Spleen (tissue), 11 donors: ENCODE measurements around the gene CYP2C18. TPM values are rescaled to one million over a fixed set of nuclear protein-coding genes. Genes with fewer than 3 reads are reported as not detected.

Experiments
- DNase-seq: peaks from one replicate; pipeline ENCODE4 v3.0.0-alpha.2; 2020
- H3K27ac ChIP-seq, 8 donors: fragments of 200-600 bp; sonication (generic) in 7 of 8; 1 replicate in 4 of 8; 2 replicates in 4 of 8; pipeline versions ENCODE4 v1.5.0 to v1.8.0; 2016 to 2021; ENCODE audit warnings: inconsistent platforms in 4 of 8, mild to moderate bottlenecking in 4 of 8, moderate library complexity in 1 of 8
- H3K27me3 ChIP-seq, 7 donors: fragments of 200-600 bp; sonication (generic) in 6 of 7; replicated peaks in 1 of 7; 1 replicate in 4 of 7; 2 replicates in 3 of 7; pipeline versions ENCODE4 v1.5.0 to v1.8.0; 2016 to 2021; ENCODE audit warnings: inconsistent platforms in 3 of 7, mild to moderate bottlenecking in 1 of 7
- H3K36me3 ChIP-seq, 6 donors: fragments of 200-600 bp; sonication (generic) in 5 of 6; 1 replicate in 4 of 6; 2 replicates in 2 of 6; pipeline versions ENCODE4 v1.5.0 to v1.8.0; 2016 to 2021; ENCODE audit warnings: inconsistent platforms in 2 of 6
- H3K4me1 ChIP-seq, 6 donors: fragments of 200-600 bp; sonication (generic) in 5 of 6; 1 replicate in 3 of 6; 2 replicates in 3 of 6; pipeline versions ENCODE4 v1.5.0 to v1.8.0; 2016 to 2021; ENCODE audit warnings: inconsistent platforms in 3 of 6
- H3K4me3 ChIP-seq, 8 donors: fragments of 200-600 bp; sonication (generic) in 7 of 8; 1 replicate in 4 of 8; 2 replicates in 4 of 8; pipeline versions ENCODE4 v1.5.0 to v1.8.0; 2016 to 2021; ENCODE audit warnings: inconsistent platforms in 4 of 8, mild to moderate bottlenecking in 4 of 8, moderate library complexity in 2 of 8
- H3K9me3 ChIP-seq, 8 donors: fragments of 200-600 bp; sonication (generic) in 7 of 8; 1 replicate in 4 of 8; 2 replicates in 4 of 8; pipeline versions ENCODE4 v1.5.0 to v1.8.0; 2016 to 2021; ENCODE audit warnings: inconsistent platforms in 4 of 8
- POLR2A ChIP-seq, 3 donors: fragments of 450-650 bp; IDR thresholded peaks; one replicate each; pipeline ENCODE4 v1.5.1; 2017; ENCODE audit warnings: antibody characterized with exemption in 3 of 3, mild to moderate bottlenecking in 1 of 3
- POLR2AphosphoS5 ChIP-seq, 3 donors: sonication (generic); formaldehyde crosslinking; IDR thresholded peaks; one replicate each; pipeline ENCODE4 v1.5.1; 2017; ENCODE audit warnings: antibody characterized with exemption in 3 of 3
- WGBS, 5 donors: extraction: QIAGEN DNeasy Blood & Tissue Kit in 3 of 5; methylation state at CpG; one replicate each; pipeline versions ENCODE4 v1.1.5 to v1.1.7; 2013 to 2018; 5-methylcytosine and 5-hydroxymethylcytosine counted together
- intact Hi-C: fragments of 100-400 bp; cut with DNase I; formaldehyde crosslinking; loops from one replicate; pipeline ENCODE4 v1.15.0; 2023; ENCODE audit warnings: low total_unique reads
- polyA plus RNA-seq, 3 donors: library from polyadenylated mRNA; stranded (reverse); fragments of 200-250 nt; gene quantifications; one replicate each; pipeline ENCODE4 v1.2.1, GENCODE V29; 2013
- total RNA-seq, 7 donors: library from RNA; depleted of rRNA in 3 of 7; stranded (reverse); fragments of >200 nt in 3 of 7; fragmentation: NEBNext Ultra II Directional in 4 of 7; extraction: Animal tissue kit (Norgen Biotek cat#: 25700) in 4 of 7; gene quantifications; one replicate each; pipeline versions ENCODE4 v1.1.0 to v1.2.1, GENCODE V29; 2016 to 2021
- TF ChIP-seq, protein P1 (sequence below), 11 experiments: fragments of 200-600 bp in 7 of 11; fragments of 450-650 bp in 4 of 11; sonication (generic) in 4 of 11; IDR thresholded peaks in 8 of 11; conservative IDR thresholded peaks in 3 of 11; 1 replicate in 7 of 11; 2 replicates in 4 of 11; pipeline versions ENCODE4 v1.4.0 to v1.8.0; 2016 to 2021; ENCODE audit warnings: antibody characterized with exemption in 11 of 11, inconsistent platforms in 4 of 11, mild to moderate bottlenecking in 1 of 11
- donor health status: healthy with polysubstance abuse.
- donor health status: DM: no; HTN: no; CAD: no; lungs with moderate emphysema.
- donor health status: DM: no; HTN: no; CAD: no.
- donor health status: Bipolar disorder and iron deficiency.
- donor health status: healthy.
- donor health status: DM: no; HTN: no; CAD: no.
- donor health status: DM: yes; HTN: yes; CAD: no.

Gene CYP2C18
- total and polyA plus RNA-seq, 10 donors: not detected

DNA sequence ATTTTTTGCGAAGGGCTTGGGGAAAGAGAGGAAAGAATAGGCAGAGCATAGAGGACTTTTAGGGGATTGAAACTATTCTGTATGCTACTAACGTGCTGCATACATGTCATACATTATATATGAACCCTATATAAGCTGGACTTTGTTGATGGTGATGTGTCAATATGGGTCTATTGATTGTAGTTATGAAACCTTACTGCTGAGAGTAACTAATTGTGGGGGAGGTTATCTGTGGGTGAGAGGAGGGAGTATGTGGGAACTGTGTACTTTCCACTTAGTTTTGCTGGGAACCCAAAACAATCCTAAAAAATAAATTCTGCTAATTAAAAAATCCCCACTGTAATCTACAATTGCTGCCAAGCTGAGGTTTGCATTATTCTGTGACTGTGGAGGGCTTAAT lies 63.6 kb downstream of the CYP2C18 start:
- Histone ChIP-seq H3K36me3 (no peaks in the 10 kb centered on the region), H3K4me3 (no peak overlapping the region), H3K9me3 (peaks cover 0 to 51% (median 25%) of the 10 kb centered on the region in 8 donors), H3K4me1 (no peaks in the 10 kb centered on the region), H3K27me3 (no peaks in the 10 kb centered on the region), H3K27ac (no peak overlapping the region)
- intact Hi-C loops: no loop called here
- no peak for DNase-seq
- 64 to 87% (median 77%) methylated on average over 2 of the region's 2 CpGs for WGBS, 5 donors
- TF ChIP-seq POLR2A (IDR thresholded peaks at IDR 0.05) (no peak), POLR2AphosphoS5 (IDR thresholded peaks at IDR 0.05) (no peak)
- TF ChIP-seq, protein P1, sequence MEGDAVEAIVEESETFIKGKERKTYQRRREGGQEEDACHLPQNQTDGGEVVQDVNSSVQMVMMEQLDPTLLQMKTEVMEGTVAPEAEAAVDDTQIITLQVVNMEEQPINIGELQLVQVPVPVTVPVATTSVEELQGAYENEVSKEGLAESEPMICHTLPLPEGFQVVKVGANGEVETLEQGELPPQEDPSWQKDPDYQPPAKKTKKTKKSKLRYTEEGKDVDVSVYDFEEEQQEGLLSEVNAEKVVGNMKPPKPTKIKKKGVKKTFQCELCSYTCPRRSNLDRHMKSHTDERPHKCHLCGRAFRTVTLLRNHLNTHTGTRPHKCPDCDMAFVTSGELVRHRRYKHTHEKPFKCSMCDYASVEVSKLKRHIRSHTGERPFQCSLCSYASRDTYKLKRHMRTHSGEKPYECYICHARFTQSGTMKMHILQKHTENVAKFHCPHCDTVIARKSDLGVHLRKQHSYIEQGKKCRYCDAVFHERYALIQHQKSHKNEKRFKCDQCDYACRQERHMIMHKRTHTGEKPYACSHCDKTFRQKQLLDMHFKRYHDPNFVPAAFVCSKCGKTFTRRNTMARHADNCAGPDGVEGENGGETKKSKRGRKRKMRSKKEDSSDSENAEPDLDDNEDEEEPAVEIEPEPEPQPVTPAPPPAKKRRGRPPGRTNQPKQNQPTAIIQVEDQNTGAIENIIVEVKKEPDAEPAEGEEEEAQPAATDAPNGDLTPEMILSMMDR (IDR thresholded peaks at IDR 0.05 in 8 of 11, conservative IDR thresholded peaks at IDR 0.05 in 3 of 11): no peak

DNA sequence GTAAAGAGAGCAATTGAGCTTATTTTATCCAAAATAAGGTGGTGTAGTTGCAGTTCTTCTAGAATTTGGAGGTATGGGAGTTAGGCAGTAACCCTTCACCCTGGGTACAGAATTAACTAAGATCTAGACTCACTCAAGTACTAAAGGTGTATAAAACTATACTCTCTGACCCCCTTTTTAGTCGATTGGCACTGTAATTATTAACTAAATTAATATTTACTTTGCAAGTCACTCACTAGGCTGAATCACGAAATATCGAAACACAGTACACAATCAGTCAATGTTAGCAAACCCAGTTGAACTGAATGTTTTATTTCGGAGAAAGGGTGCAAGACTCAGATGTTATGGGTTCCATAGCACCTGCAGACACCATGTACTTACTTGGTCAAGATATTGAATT lies 64.3 kb downstream of the CYP2C18 start:
- Histone ChIP-seq H3K4me3 (no peak overlapping the region), H3K27me3 (no peaks in the 10 kb centered on the region), H3K36me3 (no peaks in the 10 kb centered on the region), H3K4me1 (no peaks in the 10 kb centered on the region), H3K9me3 (peaks cover 0 to 50% (median 22%) of the 10 kb centered on the region in 8 donors), H3K27ac (no peak overlapping the region)
- WGBS, 5 donors: 76 to 82% (median 80%) methylated on average over 4 of the region's 4 CpGs
- DNase-seq: no peak
- intact Hi-C loops: no loop called here
- no peak for TF ChIP-seq POLR2A (IDR thresholded peaks at IDR 0.05)
- no peak for TF ChIP-seq POLR2AphosphoS5 (IDR thresholded peaks at IDR 0.05)

DNA sequence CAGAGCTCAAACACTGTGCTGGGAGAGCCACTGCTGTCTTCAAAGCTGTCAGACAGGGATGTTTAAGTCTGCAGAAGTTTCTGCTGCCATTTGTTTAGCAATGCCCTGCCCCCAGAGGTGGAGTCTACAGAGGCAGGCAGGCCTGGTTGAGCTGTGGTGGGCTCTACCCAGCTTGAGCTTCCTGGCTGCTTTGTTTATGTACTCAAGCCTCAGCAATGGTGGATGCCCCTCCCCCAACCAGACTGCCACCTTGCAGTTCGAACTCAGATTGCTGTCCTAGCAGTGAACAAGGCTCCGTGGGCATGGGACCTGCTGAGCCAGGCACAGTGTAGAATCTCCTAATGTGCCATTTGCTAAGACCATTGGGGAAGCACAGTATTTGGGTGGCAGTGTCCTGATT lies 74.4 kb downstream of the CYP2C18 start:
- H3K27me3 ChIP-seq: no peaks in the 10 kb centered on the region
- H3K27ac ChIP-seq: no peak overlapping the region
- H3K4me3 ChIP-seq: no peak overlapping the region
- no peak for DNase-seq
- peaks cover 0 to 13% (median 2%) of the 10 kb centered on the region in 8 donors for H3K9me3 ChIP-seq
- H3K36me3 ChIP-seq: no peaks in the 10 kb centered on the region
- no peaks in the 10 kb centered on the region for H3K4me1 ChIP-seq
- WGBS, 5 donors: 60 to 90% (median 73%) methylated on average over 2 of the region's 2 CpGs
- intact Hi-C loops: no loop called here
- TF ChIP-seq POLR2AphosphoS5 (IDR thresholded peaks at IDR 0.05): no peak
- TF ChIP-seq, protein P1 (IDR thresholded peaks at IDR 0.05 in 8 of 11, conservative IDR thresholded peaks at IDR 0.05 in 3 of 11): no peak

DNA sequence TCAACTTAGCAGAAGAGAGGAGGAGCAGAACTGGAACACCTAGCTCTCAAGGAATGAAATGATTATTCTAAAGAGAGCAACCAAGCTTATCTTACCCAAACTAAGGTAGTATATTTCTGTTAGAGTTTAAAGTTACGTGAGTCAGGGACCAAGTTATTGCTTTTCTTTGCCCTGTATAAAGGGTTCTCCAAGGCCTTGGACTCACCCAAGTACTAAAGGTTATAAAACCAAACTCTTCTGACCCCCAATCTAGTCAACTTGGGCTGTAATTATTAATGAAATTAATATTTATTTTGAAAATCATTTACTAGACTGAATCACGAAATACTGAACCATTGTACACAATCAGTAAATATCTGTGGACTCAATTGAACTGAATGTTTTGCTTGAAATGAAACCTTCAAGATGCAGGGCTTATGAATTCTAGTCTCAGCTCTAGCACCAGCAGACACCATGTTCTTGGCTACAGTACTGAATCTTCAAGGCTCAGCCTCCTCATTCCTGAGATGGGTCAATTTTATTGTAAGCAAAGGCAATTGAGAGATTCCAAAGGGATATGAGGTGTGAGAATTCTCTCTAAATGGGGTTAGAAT lies 77.2 kb downstream of the CYP2C18 start:
- Histone ChIP-seq H3K27ac (no peak overlapping the region), H3K36me3 (no peaks in the 10 kb centered on the region), H3K4me3 (no peak overlapping the region), H3K9me3 (peaks cover 0 to 8% (median 0%) of the 10 kb centered on the region in 8 donors), H3K27me3 (no peaks in the 10 kb centered on the region), H3K4me1 (no peaks in the 10 kb centered on the region)
- WGBS, 5 donors: 73 to 83% (median 73%) methylated on average over 2 of the region's 2 CpGs
- intact Hi-C loops: no loop called here
- TF ChIP-seq POLR2AphosphoS5 (IDR thresholded peaks at IDR 0.05) (no peak), POLR2A (IDR thresholded peaks at IDR 0.05) (no peak)
- TF ChIP-seq, protein P1 (IDR thresholded peaks at IDR 0.05 in 8 of 11, conservative IDR thresholded peaks at IDR 0.05 in 3 of 11): no peak
- no peak for DNase-seq
